Measurements from ENCODE around the gene LRP1B. TPM values are rescaled to one million over a fixed set of nuclear protein-coding genes. Genes with fewer than 3 reads are reported as not detected.

The LRP1B gene
- total and polyA plus RNA-seq, 2 donors (not counting 1 experiment from before 2014, with no cell fraction given), result not detected

GRCh38 chr2:141586985-141587384 lies 543.8 kb downstream of the LRP1B start:
- Histone ChIP-seq H3K4me2 (replicated peaks; ENCODE audit: low read depth, low read length, poor library complexity, severe bottlenecking) (no peak overlapping the region), H3K79me2 (ENCODE audit: control insufficient read depth, insufficient read depth, low read length) (no peaks in the 10 kb centered on the region), H3K27ac (ENCODE audit: low read length in 2 of 2) (no peak overlapping the region), H3K4me3 (ENCODE audit: control extremely low read depth in 1 of 5, extremely low read depth in 1 of 5, insufficient read depth in 1 of 5, low read depth in 2 of 5, low read length in 4 of 5) (no peak overlapping the region), H3K36me3 (replicated peaks in 1 of 2; ENCODE audit: control extremely low read depth in 1 of 2, control insufficient read depth in 1 of 2, extremely low read depth in 1 of 2, insufficient read depth in 2 of 2, low read length in 1 of 2) (no peaks in the 10 kb centered on the region), H3K9me3 (ENCODE audit: control extremely low read depth in 1 of 3, control insufficient read depth in 2 of 3, insufficient read depth in 1 of 3, low read length in 2 of 3) (no peaks in the 10 kb centered on the region), H3K9ac (ENCODE audit: low read length) (no peak overlapping the region), H3K27me3 (replicated peaks in 1 of 4; ENCODE audit: control extremely low read depth in 1 of 4, control insufficient read depth in 3 of 4, insufficient read depth in 4 of 4, low read length in 3 of 4) (no peaks in the 10 kb centered on the region), H3K4me1 (ENCODE audit: control insufficient read depth in 2 of 2, insufficient read depth in 2 of 2, low read length in 2 of 2) (no peaks in the 10 kb centered on the region), H4K20me1 (ENCODE audit: control insufficient read depth, insufficient read depth, low read length, poor library complexity, severe bottlenecking) (no peaks in the 10 kb centered on the region), H2AFZ (ENCODE audit: insufficient read depth, low read depth, low read length, poor library complexity, severe bottlenecking) (no peak overlapping the region)
- intact Hi-C loops (cut with micrococcal nuclease), result no loop called here
- TF ChIP-seq CTCF (IDR thresholded peaks at IDR 0.05) (no peak), EZH2 (IDR thresholded peaks at IDR 0.05; ENCODE audit: borderline replicate concordance, insufficient read depth, low read depth, low read length, poor library complexity, severe bottlenecking) (no peak)
- no peaks in the 10 kb centered on the region for H3K27me3 Mint-ChIP-seq
- no peak overlapping the region for H3K27ac Mint-ChIP-seq
- no peak overlapping the region for H3K4me3 Mint-ChIP-seq
- ATAC-seq (ENCODE audit: low read depth) (no peak), DNase-seq (no peak)
- CTCF ChIA-PET, result no interaction called here
- H3K4me1 Mint-ChIP-seq, result no peaks in the 10 kb centered on the region
- H3K9me3 Mint-ChIP-seq (ENCODE audit: insufficient read depth), result no peaks in the 10 kb centered on the region
- POLR2A ChIA-PET, result no interaction called here
- no CpG with 5 or more reads among the region's 1 CpG for WGBS (ENCODE audit: insufficient coverage)

GRCh38 chr2:141582213-141582612 lies 548.6 kb downstream of the LRP1B start:
- Histone ChIP-seq H3K9me3 (ENCODE audit: control extremely low read depth in 1 of 3, control insufficient read depth in 2 of 3, insufficient read depth in 1 of 3, low read length in 2 of 3) (no peaks in the 10 kb centered on the region), H3K27me3 (replicated peaks in 1 of 4; ENCODE audit: control extremely low read depth in 1 of 4, control insufficient read depth in 3 of 4, insufficient read depth in 4 of 4, low read length in 3 of 4) (no peaks in the 10 kb centered on the region), H3K9ac (ENCODE audit: low read length) (no peak overlapping the region), H3K4me1 (ENCODE audit: control insufficient read depth in 2 of 2, insufficient read depth in 2 of 2, low read length in 2 of 2) (no peaks in the 10 kb centered on the region), H2AFZ (ENCODE audit: insufficient read depth, low read depth, low read length, poor library complexity, severe bottlenecking) (no peak overlapping the region), H3K4me2 (replicated peaks; ENCODE audit: low read depth, low read length, poor library complexity, severe bottlenecking) (no peak overlapping the region), H3K4me3 (ENCODE audit: control extremely low read depth in 1 of 5, extremely low read depth in 1 of 5, insufficient read depth in 1 of 5, low read depth in 2 of 5, low read length in 4 of 5) (no peak overlapping the region), H3K79me2 (ENCODE audit: control insufficient read depth, insufficient read depth, low read length) (no peaks in the 10 kb centered on the region), H3K27ac (ENCODE audit: low read length in 2 of 2) (no peak overlapping the region), H3K36me3 (replicated peaks in 1 of 2; ENCODE audit: control extremely low read depth in 1 of 2, control insufficient read depth in 1 of 2, extremely low read depth in 1 of 2, insufficient read depth in 2 of 2, low read length in 1 of 2) (no peaks in the 10 kb centered on the region), H4K20me1 (ENCODE audit: control insufficient read depth, insufficient read depth, low read length, poor library complexity, severe bottlenecking) (no peaks in the 10 kb centered on the region)
- no peak overlapping the region for H3K4me3 Mint-ChIP-seq
- TF ChIP-seq CTCF (IDR thresholded peaks at IDR 0.05) (no peak), EZH2 (IDR thresholded peaks at IDR 0.05; ENCODE audit: borderline replicate concordance, insufficient read depth, low read depth, low read length, poor library complexity, severe bottlenecking) (no peak)
- CTCF ChIA-PET, result no interaction called here
- no peaks in the 10 kb centered on the region for H3K9me3 Mint-ChIP-seq (ENCODE audit: insufficient read depth)
- WGBS (ENCODE audit: insufficient coverage), result 86% methylated on average over 1 of the region's 3 CpGs
- intact Hi-C loops (cut with micrococcal nuclease), result no loop called here
- H3K4me1 Mint-ChIP-seq, result no peaks in the 10 kb centered on the region
- H3K27me3 Mint-ChIP-seq, result no peaks in the 10 kb centered on the region
- no peak for ATAC-seq (ENCODE audit: low read depth)
- no peak overlapping the region for H3K27ac Mint-ChIP-seq
- DNase-seq, result no peak
- POLR2A ChIA-PET, result no interaction called here
